Thoracic aorta (tissue), 2 donors: ENCODE results near the gene CNPY4. TPM values are rescaled to one million over a fixed set of nuclear protein-coding genes. Genes with fewer than 3 reads are reported as not detected.

Source experiments
- ATAC-seq: fragments of 150-250 bp; one replicate; pipeline ENCODE4 v1.8.0; 2017; ENCODE audit warnings: low read depth; ENCODE audit not compliant: insufficient number of reproducible peaks, low FRiP score
- DNase-seq: peaks from one replicate; pipeline ENCODE4 v3.0.0-alpha.2; 2020; ENCODE audit warnings: low spot score
- H3K27ac ChIP-seq, 2 donors: fragments of 200-600 bp; sonication (generic); 1 replicate in 1 of 2; 2 replicates in 1 of 2; pipeline ENCODE4 v1.5.1; 2016; ENCODE audit warnings: mild to moderate bottlenecking in 2 of 2, moderate library complexity in 2 of 2
- H3K27me3 ChIP-seq: fragments of 200-600 bp; sonication (generic); replicated peaks from 2 replicates; pipeline ENCODE4 v1.6.0; 2016; ENCODE audit warnings: mild to moderate bottlenecking; ENCODE audit not compliant: insufficient read depth
- H3K36me3 ChIP-seq: fragments of 200-600 bp; sonication (generic); one replicate; pipeline ENCODE4 v1.5.1; 2016
- H3K4me1 ChIP-seq, 2 donors: fragments of 200-600 bp; sonication (generic); 1 replicate in 1 of 2; 2 replicates in 1 of 2; pipeline versions ENCODE4 v1.5.1 to v1.6.0; 2016; ENCODE audit warnings: low read depth in 2 of 2, mild to moderate bottlenecking in 1 of 2; ENCODE audit not compliant: control insufficient read depth in 1 of 2
- H3K4me3 ChIP-seq: fragments of 200-600 bp; sonication (generic); 2 replicates; pipeline ENCODE4 v1.5.1; 2016; ENCODE audit warnings: mild to moderate bottlenecking
- H3K9me3 ChIP-seq: fragments of 200-600 bp; sonication (generic); 2 replicates; pipeline ENCODE4 v1.5.1; 2016
- CTCF ChIP-seq: fragments of 200-600 bp; sonication (generic); IDR thresholded peaks from one replicate; pipeline ENCODE4 v1.5.1; 2019; ENCODE audit warnings: antibody characterized with exemption
- total RNA-seq, 2 donors: library from RNA; depleted of rRNA; stranded (reverse); fragments of >200 nt; gene quantifications; one replicate each; pipeline versions ENCODE4 v1.1.0 to v1.2.3, GENCODE V29; 2016

CNPY4 gene
- total RNA-seq, 2 donors from 2014 or later: 12.6 to 13.7 TPM

GRCh38 chr7:100107890-100108289, 11.5 kb upstream of the CNPY4 start:
- Histone ChIP-seq H3K4me3 (no peak overlapping the region), H3K27ac (no peak overlapping the region), H3K27me3 (no peaks in the 10 kb centered on the region), H3K36me3 (peaks cover 66% of the 10 kb centered on the region), H3K4me1 (no peaks in the 10 kb centered on the region), H3K9me3 (no peaks in the 10 kb centered on the region)
- no peak for TF ChIP-seq CTCF
- DNase-seq: no peak
- ATAC-seq: no peak

- DNase-seq: no peak
- Histone ChIP-seq H3K27me3 (no peaks in the 10 kb centered on the region), H3K4me1 (no peaks in the 10 kb centered on the region), H3K27ac (no peak overlapping the region), H3K9me3 (no peaks in the 10 kb centered on the region), H3K36me3 (peaks cover 65% of the 10 kb centered on the region), H3K4me3 (no peak overlapping the region)
- ATAC-seq: no peak
- no peak for TF ChIP-seq CTCF
These were observed 9.8 kb upstream of the CNPY4 start for GRCh38 chr7:100109521-100110163.

GRCh38 chr7:100111156-100111555, 8.3 kb upstream of the CNPY4 start:
- Histone ChIP-seq H3K4me3 (no peak overlapping the region), H3K27ac (no peak overlapping the region), H3K4me1 (no peaks in the 10 kb centered on the region), H3K9me3 (no peaks in the 10 kb centered on the region), H3K27me3 (no peaks in the 10 kb centered on the region), H3K36me3 (peaks cover 58% of the 10 kb centered on the region)
- ATAC-seq (no peak), DNase-seq (no peak)
- no peak for TF ChIP-seq CTCF

DNA sequence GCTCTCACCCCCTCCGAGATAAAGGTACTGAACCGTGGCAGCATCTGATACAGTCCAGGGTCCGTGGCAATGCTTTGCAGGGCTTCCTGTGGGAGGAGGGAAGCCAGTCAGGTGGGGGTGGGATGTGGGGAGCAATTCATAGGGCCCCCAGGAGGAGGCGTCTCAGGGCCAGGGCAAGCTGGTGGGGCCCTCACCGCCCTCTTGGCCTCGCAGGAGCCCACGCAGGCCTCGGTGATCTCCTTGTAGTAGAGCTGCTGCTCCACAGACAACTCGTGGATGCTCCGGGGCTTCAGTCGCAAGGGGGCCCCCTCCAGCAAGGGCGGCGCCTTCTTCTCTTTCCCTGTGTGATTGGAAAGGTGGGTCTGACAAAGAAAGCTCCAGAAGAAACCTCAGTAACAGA, 7.5 kb upstream of the CNPY4 start:
- peaks cover 53% of the 10 kb centered on the region for H3K36me3 ChIP-seq
- DNase-seq: no peak

GRCh38 chr7:100115026-100115425, 4.4 kb upstream of the CNPY4 start:
- Histone ChIP-seq H3K4me3 (no peak overlapping the region), H3K4me1 (peaks cover 4 to 8% of the 10 kb centered on the region in 2 donors), H3K27ac (no peak overlapping the region), H3K9me3 (no peaks in the 10 kb centered on the region), H3K36me3 (peaks cover 30% of the 10 kb centered on the region), H3K27me3 (no peaks in the 10 kb centered on the region)
- no peak for TF ChIP-seq CTCF
- ATAC-seq: no peak
- DNase-seq: no peak

More for the DNA sequence above, 7.5 kb upstream of the CNPY4 start:
- Histone ChIP-seq H3K27ac (no peak overlapping the region), H3K4me3 (no peak overlapping the region), H3K27me3 (no peaks in the 10 kb centered on the region), H3K9me3 (no peaks in the 10 kb centered on the region), H3K4me1 (no peaks in the 10 kb centered on the region)
- TF ChIP-seq CTCF: no peak
- peak; percentile 37 for ATAC-seq
